Measurements from ENCODE around the gene ACP3.
"Not testable (repeated sequence)": the region's sequence is repeated elsewhere in the genome, so short reads cannot be mapped to it uniquely, and the experiment has no call there.

The ACP3 gene, protein sequence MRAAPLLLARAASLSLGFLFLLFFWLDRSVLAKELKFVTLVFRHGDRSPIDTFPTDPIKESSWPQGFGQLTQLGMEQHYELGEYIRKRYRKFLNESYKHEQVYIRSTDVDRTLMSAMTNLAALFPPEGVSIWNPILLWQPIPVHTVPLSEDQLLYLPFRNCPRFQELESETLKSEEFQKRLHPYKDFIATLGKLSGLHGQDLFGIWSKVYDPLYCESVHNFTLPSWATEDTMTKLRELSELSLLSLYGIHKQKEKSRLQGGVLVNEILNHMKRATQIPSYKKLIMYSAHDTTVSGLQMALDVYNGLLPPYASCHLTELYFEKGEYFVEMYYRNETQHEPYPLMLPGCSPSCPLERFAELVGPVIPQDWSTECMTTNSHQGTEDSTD

DNA sequence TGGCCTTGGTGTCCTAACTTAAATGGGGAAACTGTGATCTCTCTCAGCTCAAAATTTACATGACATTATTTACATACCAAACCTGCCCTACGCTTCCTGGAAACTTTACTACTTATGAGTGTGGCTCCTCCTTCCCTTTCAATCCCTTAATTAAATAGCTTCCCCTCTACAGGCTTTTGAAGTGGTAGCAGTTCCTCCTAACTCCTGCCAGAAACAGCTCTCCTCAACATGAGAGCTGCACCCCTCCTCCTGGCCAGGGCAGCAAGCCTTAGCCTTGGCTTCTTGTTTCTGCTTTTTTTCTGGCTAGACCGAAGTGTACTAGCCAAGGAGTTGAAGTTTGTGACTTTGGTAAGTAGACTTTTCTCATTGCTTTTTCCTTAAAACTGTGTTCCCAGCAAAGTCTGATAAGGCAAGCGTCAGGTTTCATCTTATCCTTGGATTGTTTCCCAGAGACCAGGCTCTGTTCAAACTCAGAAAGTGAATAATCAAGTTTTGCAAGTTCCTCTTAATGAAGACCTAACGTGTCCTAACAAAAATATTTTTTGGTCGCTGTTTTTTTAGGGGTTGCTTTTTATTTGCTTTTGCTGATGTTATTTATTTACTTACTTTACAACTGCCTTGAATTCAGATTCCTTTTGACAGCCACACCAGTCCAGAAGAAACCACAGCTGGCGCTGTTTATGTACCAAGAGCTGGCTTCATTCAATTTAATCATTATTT is at the start of gene ACP3:
Gene ACP3, plus strand, starts transcription at position 179 of the 720 bp plus-strand sequence. Its CDS starts 50 bp downstream, at position 229.
- DNase-seq: no peak

DNA sequence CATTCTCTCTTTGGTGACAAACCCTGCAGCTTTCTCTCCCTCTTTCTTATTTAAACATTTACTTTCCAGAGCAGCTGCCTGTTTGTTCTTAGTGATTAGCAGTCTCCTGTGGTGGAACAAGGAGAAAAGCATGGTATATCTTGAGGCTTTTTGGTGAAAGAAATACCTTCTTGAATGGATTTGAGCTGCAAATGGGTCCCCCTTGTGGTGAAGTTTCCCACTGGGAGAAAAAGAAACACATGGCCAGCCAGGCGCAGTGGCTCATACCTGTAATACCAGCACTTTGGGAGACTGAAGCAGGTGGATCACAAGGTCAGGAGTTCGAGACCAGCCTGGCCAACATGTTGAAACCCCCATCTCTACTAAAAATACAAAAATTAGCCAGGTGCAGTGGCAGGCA is 48.3 kb upstream of the ACP3 start:
- DNase-seq: no peak

DNA sequence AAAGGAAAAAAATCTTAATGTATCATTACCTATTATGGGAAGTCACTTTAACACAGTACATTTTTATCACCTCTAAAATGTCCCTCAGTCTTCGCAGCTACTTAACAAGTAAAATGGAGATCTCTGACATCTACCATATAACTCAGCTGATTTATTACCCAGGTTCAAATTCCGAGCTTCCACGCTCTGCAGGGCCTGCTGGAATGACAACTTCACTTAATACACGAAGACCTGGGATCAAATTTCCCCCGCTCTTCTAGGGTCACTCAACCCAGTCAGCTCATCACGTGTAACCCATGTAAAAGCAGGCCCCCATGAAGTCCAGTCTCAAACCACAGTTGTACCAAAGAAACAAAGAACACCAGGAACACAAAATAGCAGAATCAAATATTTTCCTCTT is 44.2 kb upstream of the ACP3 start:
- DNase-seq: no peak

DNA sequence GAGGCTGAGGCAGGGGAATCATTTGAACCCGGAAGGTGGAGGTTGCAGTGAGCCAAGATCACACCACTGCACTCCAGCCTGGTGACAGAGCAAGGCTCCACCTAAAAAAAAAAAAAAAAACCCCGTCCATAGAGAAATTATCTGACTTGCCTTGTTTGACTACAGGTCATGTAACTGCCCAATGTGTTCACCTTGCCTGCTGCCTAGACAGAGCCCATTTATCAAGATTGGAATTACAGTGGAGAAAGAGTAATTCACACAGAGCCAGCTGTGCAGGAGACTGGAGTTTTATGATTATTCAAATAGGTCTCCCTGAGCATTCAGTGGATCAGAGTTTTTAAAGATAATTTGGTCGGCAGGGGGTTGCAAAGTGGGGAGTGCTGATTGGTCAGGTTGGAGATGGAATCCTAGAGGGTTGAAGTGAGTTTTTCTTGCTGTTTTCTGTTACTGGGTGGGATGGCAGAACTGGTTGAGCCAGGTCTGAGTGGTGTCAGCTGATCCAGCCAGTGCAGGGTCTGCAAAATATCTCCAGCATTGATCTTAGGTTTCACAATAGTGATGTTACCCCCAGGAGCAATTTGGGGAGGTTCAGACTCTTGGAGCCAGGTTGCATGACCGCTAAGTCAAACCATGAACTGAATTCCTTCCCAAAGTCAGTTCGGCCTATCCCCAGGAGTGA is 40.8 kb upstream of the ACP3 start:
- no peak for DNase-seq

DNA sequence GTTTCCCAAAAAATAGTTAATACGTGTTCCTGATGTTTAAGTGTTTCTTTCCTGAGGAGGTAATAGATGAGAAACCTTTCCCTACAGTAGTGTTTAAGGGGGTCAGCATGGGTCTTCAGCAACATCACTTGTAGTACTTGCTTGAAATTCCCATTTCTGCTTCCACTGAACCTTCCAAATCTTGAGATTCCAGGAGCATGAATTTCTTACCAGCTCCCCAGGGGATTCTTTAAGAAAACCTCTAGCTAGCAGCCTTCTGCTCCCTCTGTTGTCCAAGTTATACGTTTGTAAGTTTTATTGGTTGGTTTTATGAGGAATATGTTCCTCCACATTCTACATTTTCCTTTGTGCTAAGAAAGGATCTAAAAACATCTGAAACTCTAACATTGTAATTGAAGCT is 38.2 kb upstream of the ACP3 start:
- no peak for DNase-seq

GRCh38 chr3:132283440-132283839 is 33.8 kb upstream of the ACP3 start:
- no peak for DNase-seq

- DNase-seq: no peak
These were observed 33.2 kb upstream of the ACP3 start for GRCh38 chr3:132283916-132284405.

GRCh38 chr3:132284781-132285619 is 32.2 kb upstream of the ACP3 start:
- DNase-seq: no peak

DNA sequence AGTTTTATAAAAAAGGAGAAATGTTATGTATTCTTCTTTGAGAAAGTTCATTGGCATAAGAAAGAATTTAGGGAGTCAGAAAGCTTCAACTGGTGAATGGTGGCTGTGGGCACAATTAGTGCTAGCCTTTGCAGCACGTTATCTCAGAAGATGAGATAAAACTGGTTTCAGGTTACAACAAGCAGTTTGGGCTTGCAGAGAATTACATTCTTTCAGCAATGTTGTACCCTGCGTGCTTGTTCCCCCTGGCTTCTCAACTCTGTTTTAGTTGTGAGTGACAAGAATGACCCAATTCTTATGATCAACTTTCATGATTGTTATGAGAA is 31.6 kb upstream of the ACP3 start:
- DNase-seq: no peak

DNA sequence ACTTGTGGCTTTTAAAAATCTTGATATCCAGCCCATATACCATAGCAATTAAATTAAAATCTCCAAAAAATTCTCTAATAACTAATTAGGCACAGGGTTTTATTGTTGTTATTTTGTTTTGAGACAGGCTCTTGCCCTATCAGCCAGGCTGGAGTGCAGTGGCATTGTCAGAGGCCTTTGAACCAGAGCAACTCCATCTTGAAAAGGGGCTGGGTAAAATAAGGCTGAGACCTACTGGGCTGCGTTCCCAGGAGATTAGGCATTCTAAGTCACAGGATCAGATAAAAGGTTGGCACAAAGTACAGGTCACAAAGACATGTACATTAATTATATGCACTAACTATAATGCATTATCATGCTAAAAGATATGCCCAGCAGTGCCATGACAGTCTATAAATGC is 31.2 kb upstream of the ACP3 start:
- DNase-seq: no peak

DNA sequence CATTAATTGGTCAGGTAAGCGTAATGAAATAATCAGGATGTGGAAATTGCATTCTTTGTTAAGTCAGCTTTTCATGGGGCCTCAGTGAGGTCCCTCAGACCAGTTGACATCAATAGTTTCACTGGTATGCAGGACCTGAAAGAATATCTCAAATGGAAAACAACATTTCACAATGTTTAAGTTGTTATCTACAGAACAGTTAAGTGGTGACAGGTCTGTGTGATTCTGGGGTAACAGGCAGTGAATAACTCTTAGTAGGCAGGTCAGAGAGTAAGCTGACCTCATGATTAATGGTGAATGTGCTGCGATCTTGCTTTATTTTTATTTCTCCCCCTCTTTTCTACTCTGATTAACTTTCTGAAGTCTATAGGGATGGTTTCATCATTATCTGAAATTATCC is 28.9 kb upstream of the ACP3 start:
- no peak for DNase-seq

DNA sequence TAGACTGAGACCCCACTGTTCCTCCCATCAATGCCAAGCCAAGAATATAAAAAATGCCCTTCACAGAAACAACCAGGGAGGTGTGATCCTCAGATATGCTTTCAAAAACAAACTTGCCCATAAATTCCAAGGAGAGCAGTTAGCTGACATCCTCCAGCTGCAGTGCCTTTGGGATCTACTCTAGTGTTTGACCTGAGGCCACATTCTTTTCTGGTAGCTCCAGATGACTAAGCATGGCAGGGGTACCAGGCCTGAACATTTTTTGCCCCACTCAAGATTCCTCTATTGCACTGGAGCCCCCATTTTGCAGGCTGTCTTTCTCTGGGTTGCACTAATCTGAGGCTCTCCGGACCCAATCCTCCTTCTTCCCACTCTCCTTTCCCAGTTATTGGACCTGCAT is 27.9 kb upstream of the ACP3 start:
- no peak for DNase-seq

- DNase-seq: no peak
These were observed 26.4 kb upstream of the ACP3 start for GRCh38 chr3:132290833-132291232.

DNA sequence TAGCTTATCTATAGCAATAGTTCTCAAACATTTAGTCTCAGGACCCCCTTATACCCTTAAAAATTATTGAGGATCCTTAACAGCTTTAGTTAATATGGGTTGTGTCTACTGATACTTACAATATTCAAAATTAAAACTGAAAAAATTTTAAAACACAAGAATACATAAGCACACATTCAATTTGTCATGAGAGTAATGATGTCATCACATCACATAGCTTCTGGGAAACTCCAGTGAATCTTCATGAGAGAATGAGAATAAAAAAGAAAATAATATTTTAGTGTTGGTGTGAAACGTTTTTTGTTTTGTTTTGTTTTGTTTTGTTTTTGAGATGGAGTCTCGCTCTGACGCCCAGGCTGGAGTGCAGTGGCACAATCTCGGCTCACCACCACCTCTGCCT is 25.2 kb upstream of the ACP3 start:
- DNase-seq: no peak

DNA sequence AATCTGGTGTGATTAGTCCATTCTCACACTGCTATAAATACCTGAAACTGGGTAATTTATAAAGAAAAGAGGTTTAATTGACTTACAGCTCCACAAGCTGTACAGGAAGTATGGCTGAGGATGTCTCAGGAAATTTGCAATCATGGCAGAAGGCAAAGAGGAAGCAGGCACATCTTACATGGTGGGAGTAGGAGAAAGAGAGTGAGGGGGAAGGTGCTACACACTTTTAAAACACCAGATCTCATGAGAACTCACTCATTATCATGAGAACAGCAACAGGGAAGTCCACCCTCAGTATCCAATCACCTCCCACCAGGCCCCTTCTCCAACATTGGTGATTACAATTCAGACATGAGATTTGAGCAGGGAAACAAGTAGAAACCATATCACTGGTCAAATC is 24.0 kb upstream of the ACP3 start:
- no peak for DNase-seq

DNA sequence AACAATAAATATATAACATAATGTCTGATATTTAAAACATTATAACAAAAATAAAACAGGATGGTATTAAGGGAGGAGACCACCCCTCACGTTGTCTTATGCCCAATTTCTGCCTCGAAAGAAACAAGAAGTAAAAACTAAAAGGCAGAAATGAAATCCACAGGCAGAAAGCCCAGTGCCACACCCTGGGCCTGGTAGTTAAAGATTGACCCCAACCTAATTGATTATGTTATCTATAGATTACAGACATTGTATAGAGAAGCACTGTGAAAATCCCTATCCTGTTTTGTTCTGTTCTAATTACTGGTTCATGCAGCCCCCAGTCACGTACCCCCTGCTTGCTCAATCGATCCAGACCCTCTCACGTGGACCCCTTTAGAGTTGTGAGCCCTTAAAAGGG is 22.3 kb upstream of the ACP3 start:
- DNase-seq: no peak

DNA sequence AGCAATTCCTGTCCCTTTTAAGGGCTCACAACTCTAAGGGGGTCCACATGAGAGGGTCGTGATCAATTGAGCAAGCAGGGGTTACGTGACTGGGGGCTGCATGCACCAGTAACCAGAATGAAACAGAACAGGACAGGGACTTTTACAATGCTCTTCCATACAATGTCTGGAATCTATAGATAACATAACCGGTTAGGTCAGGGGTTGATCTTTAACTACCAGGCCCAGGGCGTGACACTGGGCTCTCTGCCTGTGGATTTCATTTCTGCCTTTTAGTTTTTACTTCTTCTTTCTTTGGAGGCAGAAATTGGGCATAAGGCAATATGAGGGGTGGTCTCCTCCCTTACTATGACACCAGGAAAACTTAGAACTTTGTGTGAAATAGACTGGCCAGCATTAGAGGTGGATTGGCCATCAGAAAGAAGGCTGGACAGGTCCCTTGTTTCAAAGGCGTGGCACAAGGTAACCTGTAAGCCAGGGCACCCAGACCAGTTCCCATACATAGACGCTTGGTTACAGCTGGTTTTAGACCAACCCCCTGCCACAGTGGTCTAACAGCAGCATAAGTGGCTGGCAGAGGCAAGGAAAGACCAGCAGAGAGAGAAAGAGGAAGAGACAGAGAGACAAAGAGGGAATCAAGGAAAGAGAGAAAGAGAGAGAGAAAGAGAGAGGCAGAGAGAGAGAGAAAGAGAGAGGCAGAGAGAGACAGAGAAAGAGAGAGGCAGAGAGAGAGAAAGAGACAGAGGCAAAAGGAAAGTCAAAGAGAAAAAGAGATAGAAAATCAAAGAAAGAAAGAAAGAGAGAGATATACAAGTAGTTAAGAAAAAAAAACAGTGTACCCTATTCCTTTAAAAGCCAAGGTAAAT is 13.6 kb upstream of the ACP3 start:
- not testable (repeated sequence) for DNase-seq

GRCh38 chr3:132304351-132304750 is 12.9 kb upstream of the ACP3 start:
- not testable (repeated sequence) for DNase-seq

DNA sequence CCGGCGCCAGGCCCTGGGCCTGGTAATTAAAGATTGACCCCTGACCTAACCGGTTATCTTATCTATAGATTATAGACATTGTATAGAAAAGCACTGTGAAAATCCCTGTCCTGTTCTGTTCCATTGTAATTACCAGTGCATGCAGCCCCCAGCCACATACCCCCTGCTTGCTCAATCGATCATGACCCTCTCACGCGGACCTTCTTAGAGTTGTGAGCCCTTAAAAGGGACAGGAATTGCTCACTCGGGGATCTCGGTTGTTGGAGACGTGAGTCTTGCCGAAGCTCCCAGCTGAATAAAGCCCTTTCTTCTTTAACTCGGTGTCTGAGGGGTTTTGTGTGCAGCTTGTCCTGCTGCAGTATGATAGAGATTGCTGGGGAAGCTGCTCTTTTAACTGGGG is 7.2 kb upstream of the ACP3 start:
- DNase-seq: not testable (repeated sequence)

DNA sequence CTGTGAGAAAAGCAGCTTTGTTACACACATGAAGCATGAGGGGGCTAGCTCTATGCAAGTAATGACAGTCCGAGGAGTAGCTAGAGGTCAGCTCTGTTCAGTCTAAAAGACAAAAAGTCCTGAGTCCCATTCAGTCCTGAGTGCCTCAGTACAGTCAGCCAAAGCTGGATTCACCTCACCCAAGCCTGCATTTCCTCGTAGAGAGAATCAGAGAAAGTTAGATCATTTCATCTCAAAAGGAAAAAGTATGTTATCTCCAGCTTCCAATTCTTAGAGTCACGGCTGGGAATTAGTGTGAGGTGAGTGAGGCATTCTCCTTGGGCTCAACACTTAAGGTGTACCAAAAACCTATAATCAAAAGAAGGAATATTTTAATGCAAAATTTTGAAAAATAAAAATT is 5.9 kb upstream of the ACP3 start:
- no peak for DNase-seq

DNA sequence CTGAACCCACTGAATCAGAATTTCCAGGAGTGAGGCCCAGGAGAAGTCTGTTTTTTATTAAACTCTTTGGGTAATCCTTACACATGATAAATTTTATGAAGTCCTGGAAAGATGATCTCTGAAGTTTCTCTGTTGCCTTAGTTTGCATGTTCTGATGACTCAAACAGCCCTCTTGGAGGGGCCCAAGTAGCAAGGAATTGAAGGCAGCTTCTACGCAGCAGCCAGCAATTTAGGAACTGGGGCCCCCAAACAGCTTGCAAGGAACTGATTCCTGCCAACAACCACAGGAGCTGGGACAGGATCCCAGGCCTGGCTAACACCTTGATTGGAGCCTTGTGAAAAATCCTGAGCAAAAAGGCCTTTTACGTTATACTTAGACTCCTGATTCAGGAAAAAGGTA is 5.4 kb upstream of the ACP3 start:
- no peak for DNase-seq

- no peak for DNase-seq
These were observed 1.4 kb upstream of the ACP3 start for GRCh38 chr3:132315851-132316250.
